ENCODE measurements around the gene PDE6A. TPM values are rescaled to one million over a fixed set of nuclear protein-coding genes. Genes with fewer than 3 reads are reported as not detected.

The PDE6A gene
- total and polyA plus RNA-seq, 2 of the 8 experiments (the other 6 are each of a cell fraction or from before 2014, with no cell fraction given): not detected

DNA sequence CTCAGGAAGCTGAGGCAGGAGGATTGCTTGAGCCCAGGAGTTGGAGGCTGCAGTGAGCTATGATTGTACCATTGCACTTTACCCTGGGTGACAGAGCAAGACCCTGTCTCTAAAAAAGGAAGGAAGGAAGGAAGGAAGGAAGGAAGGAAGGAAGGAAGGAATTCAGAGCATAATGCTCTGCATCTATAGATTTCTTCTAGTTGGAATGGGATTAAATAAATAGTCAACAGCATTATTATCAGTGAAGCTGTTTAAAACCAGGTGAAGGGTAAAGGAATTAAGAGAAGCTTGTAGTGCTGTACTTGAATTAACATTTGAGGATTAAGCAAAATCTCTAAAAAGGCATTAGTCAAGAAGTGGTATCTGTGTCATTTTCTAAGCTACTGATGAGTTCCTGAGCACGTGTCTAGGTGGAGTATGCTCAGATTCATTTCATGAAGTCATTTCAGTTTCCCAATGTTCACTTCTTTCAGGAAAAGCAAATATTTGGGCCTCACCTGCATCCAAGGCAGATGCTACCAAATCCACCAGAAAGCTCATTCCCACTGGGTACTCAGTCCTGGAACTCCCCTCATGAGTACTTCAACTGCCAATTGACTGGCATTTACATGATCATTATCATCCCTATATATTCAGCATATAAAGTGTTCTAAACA lies 8.4 kb downstream of the PDE6A start:
- POLR2A ChIA-PET (ENCODE audit: partially characterized antibody): interaction anchor here (0.6 to 0.9 kb wide), 2 partner anchors 64 to 1790 kb away, joined by 3 to 4 read pairs; partner anchors contain the start of genes HMGXB3 and TIGD6
- Histone ChIP-seq H3K23ac (ENCODE audit: insufficient read length) (no peak overlapping the region), H3K18ac (ENCODE audit: extremely low read depth, low read length) (no peak overlapping the region), H3K79me1 (ENCODE audit: low read depth, low read length) (no peaks in the 10 kb centered on the region), H2BK12ac (ENCODE audit: low read depth, low read length) (no peak overlapping the region), H4K91ac (replicated peaks; ENCODE audit: insufficient read length, low read length) (no peak overlapping the region), H3K9ac (replicated peaks in 1 of 4; ENCODE audit: extremely low read depth in 1 of 4, low read depth in 3 of 4, low read length in 3 of 4) (no peak overlapping the region), H3K4me2 (ENCODE audit: insufficient read depth in 1 of 2, low read depth in 2 of 2, low read length in 2 of 2) (no peak overlapping the region), H2AFZ (ENCODE audit: low read length) (no peak overlapping the region), H4K5ac (ENCODE audit: insufficient read length, low read depth, low read length) (no peak overlapping the region), H3K79me2 (ENCODE audit: control insufficient read depth in 1 of 2, insufficient read depth in 2 of 2, low read length in 2 of 2) (no peaks in the 10 kb centered on the region), H3K4ac (replicated peaks; ENCODE audit: insufficient read length, low read depth, low read length) (no peak overlapping the region), H2BK15ac (ENCODE audit: low read length) (no peak overlapping the region), H3K14ac (ENCODE audit: insufficient read length) (no peak overlapping the region), H2BK120ac (replicated peaks; ENCODE audit: low read depth, low read length) (no peak overlapping the region), H3K23me2 (ENCODE audit: low read depth, low read length) (no peaks in the 10 kb centered on the region), H2BK5ac (ENCODE audit: low read depth, low read length) (no peak overlapping the region), H3K27me3 (replicated peaks in 1 of 4; ENCODE audit: control insufficient read depth in 3 of 4, extremely low read depth in 1 of 4, insufficient read depth in 3 of 4, low read length in 3 of 4) (no peaks in the 10 kb centered on the region; a peak in 2 of 7 replicates), H2AK5ac (ENCODE audit: low read depth, low read length) (no peak overlapping the region), H3K36me3 (ENCODE audit: control insufficient read depth in 2 of 4, insufficient read depth in 4 of 4, low read length in 3 of 4) (no peaks in the 10 kb centered on the region), H3K4me3 (ENCODE audit: extremely low read depth in 1 of 4, insufficient read depth in 2 of 4, low read depth in 3 of 4, low read length in 4 of 4) (no peak overlapping the region), H3K27ac (ENCODE audit: low read depth, low read length) (no peak overlapping the region), H4K20me1 (replicated peaks in 1 of 2; ENCODE audit: control insufficient read depth in 1 of 2, insufficient read depth in 2 of 2, low read length in 2 of 2) (no peaks in the 10 kb centered on the region), H2BK20ac (ENCODE audit: low read length) (no peak overlapping the region), H4K8ac (ENCODE audit: extremely low read depth, insufficient read depth, low read length) (no peak overlapping the region), H3K56ac (replicated peaks; ENCODE audit: insufficient read length, low read depth, low read length) (no peak overlapping the region), H3K4me1 (replicated peaks in 1 of 4; ENCODE audit: control insufficient read depth in 3 of 4, insufficient read depth in 4 of 4, low read length in 3 of 4) (peaks cover 0 to 5% (median 1%) of the 10 kb centered on the region in 4 experiments; a peak in 1 of 7 replicates), H3K9me3 (ENCODE audit: insufficient read depth in 2 of 2, low read depth in 1 of 2, low read length in 1 of 2) (no peaks in the 10 kb centered on the region)
- no peak for TF ChIP-seq ASH2L (IDR thresholded peaks at IDR 0.05; ENCODE audit: low read length)
- TF ChIP-seq MAFK (IDR thresholded peaks at IDR 0.05; ENCODE audit: low read depth, low read length): no peak
- TF ChIP-seq SIN3A (conservative IDR thresholded peaks at IDR 0.05 in 1 of 2, IDR thresholded peaks at IDR 0.05 in 1 of 2; ENCODE audit: low read depth in 1 of 2, low read length in 2 of 2): no peak
- TF ChIP-seq RAD21 (IDR thresholded peaks at IDR 0.05 in 1 of 2, conservative IDR thresholded peaks at IDR 0.05 in 1 of 2; ENCODE audit: low read depth in 2 of 2, low read length in 2 of 2): no peak
- no peak for TF ChIP-seq SRF (IDR thresholded peaks at IDR 0.05; ENCODE audit: low read depth, low read length)
- TF ChIP-seq TAF1 (IDR thresholded peaks at IDR 0.05; ENCODE audit: low read depth, low read length): no peak
- TF ChIP-seq TEAD4 (IDR thresholded peaks at IDR 0.05; ENCODE audit: low read depth, low read length): no peak
- TF ChIP-seq JUN (IDR thresholded peaks at IDR 0.05; ENCODE audit: low read depth, low read length): no peak
- no peak for TF ChIP-seq CTBP2 (IDR thresholded peaks at IDR 0.05; ENCODE audit: borderline replicate concordance, insufficient read depth, insufficient read length, low read length)
- TF ChIP-seq POLR2A (IDR thresholded peaks at IDR 0.05; ENCODE audit: control extremely low read depth in 1 of 2, low read depth in 2 of 2, low read length in 2 of 2): no peak
- FAIRE-seq (no peak), DNase-seq (ENCODE audit: low read depth in 1 of 2, low spot score in 2 of 2) (no peak)
- CTCF ChIA-PET (ENCODE audit: partially characterized antibody): interaction anchor here (0.9 to 6.4 kb wide), 15 partner anchors 10 to 304 kb away, joined by 3 to 80 read pairs (median 5); partner anchors contain the start of gene SLC26A2
- 91% methylated on average over 1 of the region's 1 CpG; no CpG with 5 or more reads in 1 of the 2 experiments for WGBS, 2 experiments (ENCODE audit: extremely low coverage in 1 of 2, insufficient coverage in 1 of 2, insufficient read length in 1 of 2, insufficient replicate concordance in 2 of 2, low coverage in 1 of 2, low lambda C conversion rate in 2 of 2, missing lambda C conversion rate in 1 of 2)
